K562 (cell line): ENCODE measurements around the gene ZNF837. TPM values are rescaled to one million over a fixed set of nuclear protein-coding genes. Genes with fewer than 3 reads are reported as not detected.

Source experiments
- ARHGAP35 ChIP-seq: fragments of 450-650 bp; IDR thresholded peaks from 2 replicates; pipeline ENCODE4 v1.6.1; 2018; ENCODE audit not compliant: partially characterized antibody
- BCL6 ChIP-seq: fragments of 250-450 bp; sonication (Bioruptor Pico); IDR thresholded peaks from 2 replicates; pipeline ENCODE4 v1.4.0; 2020
- DEAF1 ChIP-seq: fragments of 450-650 bp; formaldehyde crosslinking; IDR thresholded peaks from 2 replicates; pipeline ENCODE4 v1.4.0; 2020; ENCODE audit warnings: mild to moderate bottlenecking, moderate library complexity
- ELK3 ChIP-seq: fragments of 450-650 bp; formaldehyde crosslinking; IDR thresholded peaks from 2 replicates; pipeline ENCODE4 v1.4.0; 2020; ENCODE audit warnings: mild to moderate bottlenecking
- GATAD2A ChIP-seq: fragments of 450-650 bp; IDR thresholded peaks from 2 replicates; pipeline ENCODE4 v1.6.1; 2017
- HCFC1 ChIP-seq: IDR thresholded peaks from 2 replicates; pipeline ENCODE4 v1.6.1; 2012; ENCODE audit warnings: low read depth, low read length, improper control_type of control experiment
- KDM1A ChIP-seq, 2 experiments: fragments of 450-650 bp; IDR thresholded peaks; 2 replicates each; pipeline ENCODE4 v1.6.1; 2016; ENCODE audit warnings: mild to moderate bottlenecking in 2 of 2
- LARP7 ChIP-seq: fragments of 450-650 bp; IDR thresholded peaks from 2 replicates; pipeline ENCODE4 v1.6.1; 2016
- MTA1 ChIP-seq: fragments of 450-650 bp; IDR thresholded peaks from 2 replicates; pipeline ENCODE4 v1.6.1; 2017; ENCODE audit warnings: borderline replicate concordance
- NCOA1 ChIP-seq: fragments of 450-650 bp; IDR thresholded peaks from 2 replicates; pipeline ENCODE4 v1.6.1; 2016; ENCODE audit warnings: low read depth
- OTX1 ChIP-seq: fragments of 450-650 bp; formaldehyde crosslinking; IDR thresholded peaks from 2 replicates; pipeline ENCODE4 v1.4.0; 2022; ENCODE audit warnings: mild to moderate bottlenecking
- POU5F1 ChIP-seq: fragments of 150-350 bp; IDR thresholded peaks from 2 replicates; pipeline ENCODE4 v1.6.1; 2014; ENCODE audit warnings: borderline replicate concordance, low read length, low read depth, mild to moderate bottlenecking; ENCODE audit not compliant: partially characterized antibody
- PYGO2 ChIP-seq: fragments of 450-650 bp; IDR thresholded peaks from 2 replicates; pipeline ENCODE4 v1.6.1; 2016; ENCODE audit warnings: mild to moderate bottlenecking, missing genetic modification characterization, moderate library complexity, missing compliant biosample characterization
- RBM22 ChIP-seq: fragments of 200-400 bp; formaldehyde crosslinking; IDR thresholded peaks from 2 replicates; pipeline ENCODE4 v1.6.1; 2018; ENCODE audit warnings: low read length, low read depth; ENCODE audit not compliant: poor library complexity, severe bottlenecking
- SMARCA4 ChIP-seq: fragments of 450-650 bp; IDR thresholded peaks from 2 replicates; pipeline ENCODE4 v1.6.1; 2016
- SMARCE1 ChIP-seq: fragments of 450-650 bp; IDR thresholded peaks from 2 replicates; pipeline ENCODE4 v1.7.1; 2016; ENCODE audit warnings: mild to moderate bottlenecking
- SREBF2 ChIP-seq: sonication (generic); formaldehyde crosslinking; IDR thresholded peaks from 2 replicates; pipeline ENCODE4 v1.4.0; 2020; ENCODE audit warnings: mild to moderate bottlenecking, missing genetic modification reagents
- ZBTB17 ChIP-seq: fragments of 450-650 bp; formaldehyde crosslinking; IDR thresholded peaks from 2 replicates; pipeline ENCODE4 v1.4.0; 2020; ENCODE audit warnings: mild to moderate bottlenecking
- ZFP91 ChIP-seq: sonication (generic); formaldehyde crosslinking; IDR thresholded peaks from 2 replicates; pipeline ENCODE4 v1.8.0; 2022; ENCODE audit warnings: mild to moderate bottlenecking, missing genetic modification reagents
- ZNF696 ChIP-seq: fragments of 250-450 bp; sonication (Bioruptor Pico); conservative IDR thresholded peaks from 2 replicates; pipeline ENCODE4 v1.4.0; 2020; ENCODE audit warnings: mild to moderate bottlenecking, moderate library complexity
- ZNF75A ChIP-seq: fragments of 450-650 bp; formaldehyde crosslinking; IDR thresholded peaks from 2 replicates; pipeline ENCODE4 v1.4.0; 2020; ENCODE audit warnings: mild to moderate bottlenecking
- polyA plus RNA-seq, 8 experiments: library from polyadenylated mRNA; depleted of rRNA in 4 of 8; stranded (reverse) in 5 of 8; unstranded in 3 of 8; fragments of >200 nt; fragmentation: Nextera tagmentation in 2 of 8; fragmentation: Illumina TruSeq in 1 of 8; extraction: Ambion mirVana in 2 of 8; extraction: Trizol in 1 of 8; gene quantifications; 2 replicates each; pipeline versions ENCODE4 v1.2.1 to v1.2.3, GENCODE V29; 2011 to 2014; ENCODE audit warnings: inconsistent platforms in 1 of 8, missing spikeins in 1 of 8
- total RNA-seq, 7 experiments: library from RNA; depleted of rRNA in 6 of 7; stranded (reverse); fragments of >200 nt in 6 of 7; fragmentation: Illumina TruSeq in 2 of 7; extraction: Trizol in 2 of 7; gene quantifications; 2 replicates each; pipeline versions ENCODE4 v1.2.1 to v1.2.3, GENCODE V29; 2011 to 2021; ENCODE audit warnings: low replicate concordance in 1 of 7

The ZNF837 gene
- total and polyA plus RNA-seq, 9 of the 15 experiments (the other 6 are each of a cell fraction or from before 2014, with no cell fraction given): 0.11 to 2.1 (median 0.57) TPM; not detected in 4

- no peak for TF ChIP-seq ZFP91
- TF ChIP-seq ZNF696: no peak
- TF ChIP-seq ARHGAP35: no peak
- 0 out of 2 replicates have a peak, but pooled peaks have one; percentile 44 for TF ChIP-seq OTX1 (CRISPR knock-in tag)
- no peak for TF ChIP-seq KDM1A (IDR thresholded peaks at IDR 0.05)
- no peak for TF ChIP-seq ELK3
- TF ChIP-seq SMARCE1: no peak; the same call in 1 of the 2 replicates
- peak; percentile 97 for TF ChIP-seq MTA1
- peak; percentile 75 for TF ChIP-seq HCFC1
- TF ChIP-seq RBM22: peak; percentile 100
- TF ChIP-seq BCL6 (CRISPR knock-in tag): no peak
- no peak for TF ChIP-seq ZNF75A
- TF ChIP-seq GATAD2A: no peak
- TF ChIP-seq PYGO2 (tag): no peak
- TF ChIP-seq NCOA1: no peak
- no peak for TF ChIP-seq LARP7
- TF ChIP-seq POU5F1: no peak
- no peak for TF ChIP-seq SREBF2 (CRISPR knock-in tag)
- TF ChIP-seq SMARCA4: no peak
- no peak; the same call in 1 of the 2 replicates for TF ChIP-seq ZBTB17
- no peak for TF ChIP-seq DEAF1 (CRISPR knock-in tag)
Observed at GRCh38 chr19:58400916-58401839, 20.3 kb upstream of the ZNF837 start (continued).
